IMR-90 (cell line): Measurements from ENCODE around the gene MAGOH. TPM values are rescaled to one million over a fixed set of nuclear protein-coding genes. Genes with fewer than 3 reads are reported as not detected.

Experiments used
- ATAC-seq: fragments of 200-7000 bp; cut with Tn5 transposase; 2 replicates; pipeline ENCODE4 v1.9.1; 2020; ENCODE audit warnings: low read depth, mild to moderate bottlenecking, moderate library complexity
- BruUV-seq: library from RNA; stranded (reverse); fragments of 400-500 nt; replicated peaks from 2 replicates; lab custom pipeline; 2021; lab: Mats Ljungman, UMichigan
- CTCF ChIA-PET: fragments of 300-600 bp; formaldehyde crosslinking; extraction: SDS; loops from one replicate; lab custom pipeline; 2021; ENCODE audit warnings: antibody characterized with exemption; lab: Yijun Ruan, JAX
- POLR2A ChIA-PET: fragments of 300-600 bp; sonication (Branson Sonifier 250); formaldehyde crosslinking; loops from one replicate; lab custom pipeline; 2022; ENCODE audit warnings: antibody characterized with exemption; ENCODE audit not compliant: unreplicated experiment; lab: Charles Lee
- DNase-seq: peaks from one replicate; pipeline ENCODE4 v3.0.0; 2013
- H2AFZ ChIP-seq: replicated peaks from 2 replicates; pipeline ENCODE3; 2013; ENCODE audit warnings: low read length, mild to moderate bottlenecking; ENCODE audit not compliant: poor library complexity
- H2AK5ac ChIP-seq: 2 replicates; pipeline ENCODE4 v1.6.1; 2013; ENCODE audit warnings: low read depth, low read length, inconsistent platforms
- H2AK9ac ChIP-seq: replicated peaks from 2 replicates; pipeline ENCODE3; 2013; ENCODE audit warnings: mild to moderate bottlenecking, low read depth, low read length, moderate library complexity; ENCODE audit not compliant: poor library complexity
- H2BK120ac ChIP-seq: 2 replicates; pipeline ENCODE4 v1.6.1; 2013; ENCODE audit warnings: low read depth, low read length, inconsistent platforms
- H2BK15ac ChIP-seq: 3 replicates; pipeline ENCODE4 v1.6.1; 2013; ENCODE audit warnings: low read depth, low read length, inconsistent platforms
- H2BK20ac ChIP-seq: 2 replicates; pipeline ENCODE4 v1.6.1; 2013; ENCODE audit warnings: low read depth, mild to moderate bottlenecking, inconsistent platforms, low read length, moderate library complexity
- H2BK5ac ChIP-seq: 2 replicates; pipeline ENCODE4 v1.6.1; 2013; ENCODE audit warnings: mild to moderate bottlenecking, low read depth, low read length, inconsistent platforms; ENCODE audit not compliant: poor library complexity, severe bottlenecking
- H3K14ac ChIP-seq: replicated peaks from 2 replicates; pipeline ENCODE4 v1.6.1; 2013; ENCODE audit warnings: low read depth, low read length, inconsistent platforms
- H3K18ac ChIP-seq: 2 replicates; pipeline ENCODE4 v1.6.1; 2013; ENCODE audit warnings: low read depth, low read length, control low read depth
- H3K23ac ChIP-seq: 2 replicates; pipeline ENCODE4 v1.6.1; 2013; ENCODE audit warnings: low read depth, low read length, inconsistent platforms
- H3K27ac ChIP-seq: 2 replicates; pipeline ENCODE4 v1.5.1; 2013; ENCODE audit warnings: mild to moderate bottlenecking, control low read depth, low read length; ENCODE audit not compliant: insufficient read depth
- H3K27me3 ChIP-seq: 2 replicates; pipeline ENCODE4 v1.6.1; 2013; ENCODE audit warnings: low read length; ENCODE audit not compliant: control insufficient read depth, insufficient read depth
- H3K36me3 ChIP-seq: 2 replicates; pipeline ENCODE4 v1.6.1; 2013; ENCODE audit warnings: low read length, mixed read lengths; ENCODE audit not compliant: control insufficient read depth, insufficient read depth
- H3K4ac ChIP-seq: 2 replicates; pipeline ENCODE4 v1.6.1; 2013; ENCODE audit warnings: low read depth, low read length, inconsistent platforms
- H3K4me1 ChIP-seq: 2 replicates; pipeline ENCODE4 v1.6.1; 2013; ENCODE audit warnings: low read length, mixed read lengths; ENCODE audit not compliant: control insufficient read depth, insufficient read depth
- H3K4me2 ChIP-seq: 2 replicates; pipeline ENCODE4 v1.6.1; 2013; ENCODE audit warnings: low read depth, mild to moderate bottlenecking, control low read depth, low read length, moderate library complexity
- H3K4me3 ChIP-seq: 2 replicates; pipeline ENCODE4 v1.5.1; 2013; ENCODE audit warnings: low read depth, mild to moderate bottlenecking, control low read depth, low read length, moderate library complexity; ENCODE audit not compliant: insufficient read depth
- H3K56ac ChIP-seq: 2 replicates; pipeline ENCODE4 v1.6.1; 2013; ENCODE audit warnings: low read length, inconsistent platforms; ENCODE audit not compliant: insufficient read depth; ENCODE audit errors: extremely low read depth
- H3K79me1 ChIP-seq, 2 experiments: 2 replicates each; pipeline ENCODE4 v1.6.1; 2013; ENCODE audit warnings: low read length in 2 of 2, inconsistent platforms in 1 of 2, low read depth in 1 of 2
- H3K9ac ChIP-seq: 2 replicates; pipeline ENCODE4 v1.6.1; 2013; ENCODE audit warnings: low read depth, low read length, control low read depth
- H3K9me1 ChIP-seq: 2 replicates; pipeline ENCODE4 v1.6.1; 2013; ENCODE audit warnings: low read length, inconsistent platforms; ENCODE audit not compliant: insufficient read depth
- H3K9me3 ChIP-seq: 2 replicates; pipeline ENCODE4 v1.6.1; 2013; ENCODE audit warnings: low read length; ENCODE audit not compliant: control insufficient read depth, insufficient read depth
- H4K20me1 ChIP-seq: 2 replicates; pipeline ENCODE4 v1.6.1; 2013; ENCODE audit warnings: low read length, inconsistent platforms; ENCODE audit not compliant: insufficient read depth
- H4K5ac ChIP-seq: 2 replicates; pipeline ENCODE4 v1.6.1; 2013; ENCODE audit warnings: mild to moderate bottlenecking, low read depth, low read length, control low read depth
- H4K8ac ChIP-seq, 2 experiments: 2 replicates each; pipeline ENCODE4 v1.6.1; 2013; ENCODE audit warnings: low read depth in 2 of 2, low read length in 2 of 2, control low read depth in 1 of 2, inconsistent platforms in 1 of 2
- H4K91ac ChIP-seq: 2 replicates; pipeline ENCODE4 v1.6.1; 2013; ENCODE audit warnings: low read depth, low read length, inconsistent platforms; ENCODE audit not compliant: insufficient read depth
- BHLHE40 ChIP-seq: fragments of 150-350 bp; IDR thresholded peaks from 2 replicates; pipeline ENCODE4 v1.6.1; 2016; ENCODE audit warnings: mild to moderate bottlenecking, low read depth, low read length
- ELK1 ChIP-seq: fragments of 150-350 bp; IDR thresholded peaks from 2 replicates; pipeline ENCODE4 v1.6.1; 2016; ENCODE audit warnings: low read depth, mild to moderate bottlenecking, low read length, moderate library complexity, borderline replicate concordance
- MAFK ChIP-seq: IDR thresholded peaks from 2 replicates; pipeline ENCODE4 v1.6.1; 2012; ENCODE audit warnings: low read depth, low read length, improper control_type of control experiment
- MXI1 ChIP-seq: IDR thresholded peaks from 2 replicates; pipeline ENCODE4 v1.6.1; 2012; ENCODE audit warnings: low read depth, mild to moderate bottlenecking, low read length, moderate library complexity, borderline replicate concordance
- RFX5 ChIP-seq: IDR thresholded peaks from 2 replicates; pipeline ENCODE4 v1.8.0; 2012; ENCODE audit warnings: low read depth, mild to moderate bottlenecking, low read length, moderate library complexity
- WGBS, 2 experiments: methylation state at CpG; one replicate each; pipeline versions ENCODE4 v1.1.5 to v1.1.7; 2013; ENCODE audit warnings: missing lambda C conversion rate in 2 of 2; ENCODE audit not compliant: insufficient read length in 1 of 2; ENCODE audit errors: extremely low coverage in 2 of 2; 5-methylcytosine and 5-hydroxymethylcytosine counted together
- dilution Hi-C: fragments of 300-500 bp; cut with HindIII; formaldehyde crosslinking; loops from one replicate; pipeline ENCODE4 v1.14.3; 2018; ENCODE audit warnings: low sequenced_read_pairs; ENCODE audit not compliant: unreplicated experiment
- in situ Hi-C: fragments of 300-500 bp; cut with MboI; formaldehyde crosslinking; loops from 3 replicates; pipeline ENCODE4 v1.14.3; 2019; ENCODE audit warnings: low sequenced_read_pairs, inconsistent platforms, mixed read lengths
- intact Hi-C: fragments of 100-400 bp; cut with micrococcal nuclease; formaldehyde crosslinking; loops from 2 replicates; pipeline ENCODE4 v1.10.0; 2022
- polyA plus RNA-seq, 3 experiments: library from polyadenylated mRNA; depleted of rRNA; stranded (reverse); fragments of >200 nt; gene quantifications; 2 replicates each; pipeline ENCODE4 v1.2.3, GENCODE V29; 2012; ENCODE audit warnings: low replicate concordance in 1 of 3
- total RNA-seq: library from RNA; depleted of rRNA; stranded (reverse); fragments of >200 nt; gene quantifications from 2 replicates; pipeline ENCODE4 v1.2.3, GENCODE V29; 2012

MAGOH gene
- total and polyA plus RNA-seq, 2 of the 4 experiments (the other 2 are of a cell fraction): 3.8 to 26.3 TPM

- H3K56ac ChIP-seq: no peak overlapping the region
- no peak overlapping the region for H4K91ac ChIP-seq
- ChIA-PET POLR2A (no interaction called here), CTCF (no interaction called here)
- ATAC-seq: no peak
- H3K36me3 ChIP-seq: peaks cover 12% of the 10 kb centered on the region
- no peaks in the 10 kb centered on the region for H3K79me1 ChIP-seq
- H3K9me1 ChIP-seq: peaks cover 29% of the 10 kb centered on the region
- no TSS peak for BruUV-seq
- H4K8ac ChIP-seq: no peak overlapping the region
- intact Hi-C loops (no loop called here), dilution Hi-C loops (no loop called here), in situ Hi-C loops (no loop called here)
- H3K23ac ChIP-seq: no peak overlapping the region
- H2BK15ac ChIP-seq: no peak overlapping the region
- H3K18ac ChIP-seq: no peak overlapping the region
- no peaks in the 10 kb centered on the region for H3K9me3 ChIP-seq
- TF ChIP-seq MXI1: no peak
- TF ChIP-seq MAFK: peak; percentile 65
- no peak for TF ChIP-seq RFX5
- TF ChIP-seq ELK1: no peak
- TF ChIP-seq BHLHE40: no peak
- WGBS, 2 experiments: no CpG with 5 or more reads among the region's 4 CpGs
- no peak overlapping the region for H2AK9ac ChIP-seq
- H2BK120ac ChIP-seq: no peak overlapping the region
- no peak overlapping the region for H4K5ac ChIP-seq
- no peak overlapping the region for H2AK5ac ChIP-seq
- no peak overlapping the region for H3K9ac ChIP-seq
- no peaks in the 10 kb centered on the region for H3K27me3 ChIP-seq
- H3K4me3 ChIP-seq: no peak overlapping the region
- H4K20me1 ChIP-seq: no peaks in the 10 kb centered on the region
- H2AFZ ChIP-seq: no peak overlapping the region
- no peak for DNase-seq
- no peak overlapping the region for H2BK20ac ChIP-seq
- H2BK5ac ChIP-seq: no peak overlapping the region
- no peak overlapping the region for H3K27ac ChIP-seq
- peaks cover 3% of the 10 kb centered on the region; the same call in 1 of the 2 replicates for H3K4me1 ChIP-seq
- no peak overlapping the region for H3K14ac ChIP-seq
- no peak overlapping the region for H3K4me2 ChIP-seq
- H3K4ac ChIP-seq: no peak overlapping the region
Observed at GRCh38 chr1:53260631-53261247, 22.4 kb upstream of the MAGOH start.
